ENCODE measurements around the gene TGFB3. TPM values are rescaled to one million over a fixed set of nuclear protein-coding genes. Genes with fewer than 3 reads are reported as not detected.

Gene TGFB3
- total RNA-seq, 1 experiment from 2014 or later = 1.7 TPM

DNA sequence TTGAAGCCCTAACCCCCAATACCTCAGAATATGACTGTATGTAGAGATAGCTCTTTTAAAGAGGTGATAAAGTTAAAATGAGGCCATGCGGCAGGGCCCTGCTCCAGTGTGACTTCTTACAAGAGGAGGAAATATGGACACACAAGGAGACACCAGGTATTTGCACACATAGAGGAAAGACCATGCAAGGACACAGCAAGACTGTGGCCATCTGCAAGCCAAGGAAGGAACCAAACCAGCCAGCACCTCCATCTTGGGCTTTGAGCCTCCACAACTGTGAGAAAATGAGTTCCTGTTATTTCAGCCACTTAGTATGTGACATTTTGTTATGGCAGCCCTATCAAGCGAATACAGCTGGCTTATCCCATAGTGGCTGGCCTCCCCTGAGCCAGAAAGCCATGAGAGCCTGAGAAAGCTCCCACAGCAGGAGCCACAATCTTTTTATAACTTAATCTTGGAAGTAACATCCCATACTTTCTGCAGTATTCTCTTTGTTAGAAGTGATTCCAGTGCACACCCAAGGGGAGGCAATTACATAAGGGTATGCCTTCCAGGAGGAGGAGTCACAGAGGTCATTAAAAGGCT, 48.0 kb downstream of the TGFB3 start:
- Mint-ChIP-seq H3K27me3 (ENCODE audit: low read depth) (no peaks in the 10 kb centered on the region), H3K36me3 (no peaks in the 10 kb centered on the region), H3K4me3 (no peak overlapping the region), H3K27ac (no peak overlapping the region), H3K9me3 (no peaks in the 10 kb centered on the region), H3K4me1 (peaks cover 4% of the 10 kb centered on the region; the same call in 1 of the 2 replicates)
- POLR2A ChIA-PET = interaction anchor here (0.9 kb wide), 1 partner anchor 14 kb away, joined by 3 read pairs; no protein-coding TSS in a partner anchor
- CTCF ChIA-PET = interaction anchor here (1.0 kb wide), 1 partner anchor 45 kb away, joined by 3 read pairs; no protein-coding TSS in a partner anchor
- no peak for ATAC-seq
- DNase-seq (ENCODE audit: low spot score) = no peak
- TF ChIP-seq CREB1 (CRISPR knock-in tag; IDR thresholded peaks at IDR 0.05) (no peak), NR1H2 (CRISPR knock-in tag; IDR thresholded peaks at IDR 0.05) (no peak), NFE2L1 (CRISPR knock-in tag; IDR thresholded peaks at IDR 0.05) (no peak), ATF1 (CRISPR knock-in tag; IDR thresholded peaks at IDR 0.05) (no peak), ZNF396 (CRISPR knock-in tag; IDR thresholded peaks at IDR 0.05; ENCODE audit: borderline replicate concordance) (no peak), NFATC4 (CRISPR knock-in tag; IDR thresholded peaks at IDR 0.05) (no peak), ZNF416 (CRISPR knock-in tag; IDR thresholded peaks at IDR 0.05) (no peak), FOXK1 (CRISPR knock-in tag; IDR thresholded peaks at IDR 0.05) (no peak), HMGA2 (CRISPR knock-in tag; IDR thresholded peaks at IDR 0.05) (no peak), OVOL2 (CRISPR knock-in tag; IDR thresholded peaks at IDR 0.05; ENCODE audit: borderline replicate concordance) (no peak)
- TF ChIP-seq, protein P1, sequence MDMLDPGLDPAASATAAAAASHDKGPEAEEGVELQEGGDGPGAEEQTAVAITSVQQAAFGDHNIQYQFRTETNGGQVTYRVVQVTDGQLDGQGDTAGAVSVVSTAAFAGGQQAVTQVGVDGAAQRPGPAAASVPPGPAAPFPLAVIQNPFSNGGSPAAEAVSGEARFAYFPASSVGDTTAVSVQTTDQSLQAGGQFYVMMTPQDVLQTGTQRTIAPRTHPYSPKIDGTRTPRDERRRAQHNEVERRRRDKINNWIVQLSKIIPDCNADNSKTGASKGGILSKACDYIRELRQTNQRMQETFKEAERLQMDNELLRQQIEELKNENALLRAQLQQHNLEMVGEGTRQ (CRISPR knock-in tag; IDR thresholded peaks at IDR 0.05) = no peak
- TF ChIP-seq, protein P2, sequence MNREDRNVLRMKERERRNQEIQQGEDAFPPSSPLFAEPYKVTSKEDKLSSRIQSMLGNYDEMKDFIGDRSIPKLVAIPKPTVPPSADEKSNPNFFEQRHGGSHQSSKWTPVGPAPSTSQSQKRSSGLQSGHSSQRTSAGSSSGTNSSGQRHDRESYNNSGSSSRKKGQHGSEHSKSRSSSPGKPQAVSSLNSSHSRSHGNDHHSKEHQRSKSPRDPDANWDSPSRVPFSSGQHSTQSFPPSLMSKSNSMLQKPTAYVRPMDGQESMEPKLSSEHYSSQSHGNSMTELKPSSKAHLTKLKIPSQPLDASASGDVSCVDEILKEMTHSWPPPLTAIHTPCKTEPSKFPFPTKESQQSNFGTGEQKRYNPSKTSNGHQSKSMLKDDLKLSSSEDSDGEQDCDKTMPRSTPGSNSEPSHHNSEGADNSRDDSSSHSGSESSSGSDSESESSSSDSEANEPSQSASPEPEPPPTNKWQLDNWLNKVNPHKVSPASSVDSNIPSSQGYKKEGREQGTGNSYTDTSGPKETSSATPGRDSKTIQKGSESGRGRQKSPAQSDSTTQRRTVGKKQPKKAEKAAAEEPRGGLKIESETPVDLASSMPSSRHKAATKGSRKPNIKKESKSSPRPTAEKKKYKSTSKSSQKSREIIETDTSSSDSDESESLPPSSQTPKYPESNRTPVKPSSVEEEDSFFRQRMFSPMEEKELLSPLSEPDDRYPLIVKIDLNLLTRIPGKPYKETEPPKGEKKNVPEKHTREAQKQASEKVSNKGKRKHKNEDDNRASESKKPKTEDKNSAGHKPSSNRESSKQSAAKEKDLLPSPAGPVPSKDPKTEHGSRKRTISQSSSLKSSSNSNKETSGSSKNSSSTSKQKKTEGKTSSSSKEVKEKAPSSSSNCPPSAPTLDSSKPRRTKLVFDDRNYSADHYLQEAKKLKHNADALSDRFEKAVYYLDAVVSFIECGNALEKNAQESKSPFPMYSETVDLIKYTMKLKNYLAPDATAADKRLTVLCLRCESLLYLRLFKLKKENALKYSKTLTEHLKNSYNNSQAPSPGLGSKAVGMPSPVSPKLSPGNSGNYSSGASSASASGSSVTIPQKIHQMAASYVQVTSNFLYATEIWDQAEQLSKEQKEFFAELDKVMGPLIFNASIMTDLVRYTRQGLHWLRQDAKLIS (CRISPR knock-in tag; IDR thresholded peaks at IDR 0.05; ENCODE audit: borderline replicate concordance) = no peak
- TF ChIP-seq, protein P3, sequence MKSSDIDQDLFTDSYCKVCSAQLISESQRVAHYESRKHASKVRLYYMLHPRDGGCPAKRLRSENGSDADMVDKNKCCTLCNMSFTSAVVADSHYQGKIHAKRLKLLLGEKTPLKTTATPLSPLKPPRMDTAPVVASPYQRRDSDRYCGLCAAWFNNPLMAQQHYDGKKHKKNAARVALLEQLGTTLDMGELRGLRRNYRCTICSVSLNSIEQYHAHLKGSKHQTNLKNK (CRISPR knock-in tag; IDR thresholded peaks at IDR 0.05) = no peak
- TF ChIP-seq, protein P4, sequence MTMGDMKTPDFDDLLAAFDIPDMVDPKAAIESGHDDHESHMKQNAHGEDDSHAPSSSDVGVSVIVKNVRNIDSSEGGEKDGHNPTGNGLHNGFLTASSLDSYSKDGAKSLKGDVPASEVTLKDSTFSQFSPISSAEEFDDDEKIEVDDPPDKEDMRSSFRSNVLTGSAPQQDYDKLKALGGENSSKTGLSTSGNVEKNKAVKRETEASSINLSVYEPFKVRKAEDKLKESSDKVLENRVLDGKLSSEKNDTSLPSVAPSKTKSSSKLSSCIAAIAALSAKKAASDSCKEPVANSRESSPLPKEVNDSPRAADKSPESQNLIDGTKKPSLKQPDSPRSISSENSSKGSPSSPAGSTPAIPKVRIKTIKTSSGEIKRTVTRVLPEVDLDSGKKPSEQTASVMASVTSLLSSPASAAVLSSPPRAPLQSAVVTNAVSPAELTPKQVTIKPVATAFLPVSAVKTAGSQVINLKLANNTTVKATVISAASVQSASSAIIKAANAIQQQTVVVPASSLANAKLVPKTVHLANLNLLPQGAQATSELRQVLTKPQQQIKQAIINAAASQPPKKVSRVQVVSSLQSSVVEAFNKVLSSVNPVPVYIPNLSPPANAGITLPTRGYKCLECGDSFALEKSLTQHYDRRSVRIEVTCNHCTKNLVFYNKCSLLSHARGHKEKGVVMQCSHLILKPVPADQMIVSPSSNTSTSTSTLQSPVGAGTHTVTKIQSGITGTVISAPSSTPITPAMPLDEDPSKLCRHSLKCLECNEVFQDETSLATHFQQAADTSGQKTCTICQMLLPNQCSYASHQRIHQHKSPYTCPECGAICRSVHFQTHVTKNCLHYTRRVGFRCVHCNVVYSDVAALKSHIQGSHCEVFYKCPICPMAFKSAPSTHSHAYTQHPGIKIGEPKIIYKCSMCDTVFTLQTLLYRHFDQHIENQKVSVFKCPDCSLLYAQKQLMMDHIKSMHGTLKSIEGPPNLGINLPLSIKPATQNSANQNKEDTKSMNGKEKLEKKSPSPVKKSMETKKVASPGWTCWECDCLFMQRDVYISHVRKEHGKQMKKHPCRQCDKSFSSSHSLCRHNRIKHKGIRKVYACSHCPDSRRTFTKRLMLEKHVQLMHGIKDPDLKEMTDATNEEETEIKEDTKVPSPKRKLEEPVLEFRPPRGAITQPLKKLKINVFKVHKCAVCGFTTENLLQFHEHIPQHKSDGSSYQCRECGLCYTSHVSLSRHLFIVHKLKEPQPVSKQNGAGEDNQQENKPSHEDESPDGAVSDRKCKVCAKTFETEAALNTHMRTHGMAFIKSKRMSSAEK (CRISPR knock-in tag; IDR thresholded peaks at IDR 0.05; ENCODE audit: borderline replicate concordance) = no peak
- TF ChIP-seq, protein P5, sequence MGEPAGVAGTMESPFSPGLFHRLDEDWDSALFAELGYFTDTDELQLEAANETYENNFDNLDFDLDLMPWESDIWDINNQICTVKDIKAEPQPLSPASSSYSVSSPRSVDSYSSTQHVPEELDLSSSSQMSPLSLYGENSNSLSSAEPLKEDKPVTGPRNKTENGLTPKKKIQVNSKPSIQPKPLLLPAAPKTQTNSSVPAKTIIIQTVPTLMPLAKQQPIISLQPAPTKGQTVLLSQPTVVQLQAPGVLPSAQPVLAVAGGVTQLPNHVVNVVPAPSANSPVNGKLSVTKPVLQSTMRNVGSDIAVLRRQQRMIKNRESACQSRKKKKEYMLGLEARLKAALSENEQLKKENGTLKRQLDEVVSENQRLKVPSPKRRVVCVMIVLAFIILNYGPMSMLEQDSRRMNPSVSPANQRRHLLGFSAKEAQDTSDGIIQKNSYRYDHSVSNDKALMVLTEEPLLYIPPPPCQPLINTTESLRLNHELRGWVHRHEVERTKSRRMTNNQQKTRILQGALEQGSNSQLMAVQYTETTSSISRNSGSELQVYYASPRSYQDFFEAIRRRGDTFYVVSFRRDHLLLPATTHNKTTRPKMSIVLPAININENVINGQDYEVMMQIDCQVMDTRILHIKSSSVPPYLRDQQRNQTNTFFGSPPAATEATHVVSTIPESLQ (CRISPR knock-in tag; IDR thresholded peaks at IDR 0.05) = no peak
- TF ChIP-seq, protein P6, sequence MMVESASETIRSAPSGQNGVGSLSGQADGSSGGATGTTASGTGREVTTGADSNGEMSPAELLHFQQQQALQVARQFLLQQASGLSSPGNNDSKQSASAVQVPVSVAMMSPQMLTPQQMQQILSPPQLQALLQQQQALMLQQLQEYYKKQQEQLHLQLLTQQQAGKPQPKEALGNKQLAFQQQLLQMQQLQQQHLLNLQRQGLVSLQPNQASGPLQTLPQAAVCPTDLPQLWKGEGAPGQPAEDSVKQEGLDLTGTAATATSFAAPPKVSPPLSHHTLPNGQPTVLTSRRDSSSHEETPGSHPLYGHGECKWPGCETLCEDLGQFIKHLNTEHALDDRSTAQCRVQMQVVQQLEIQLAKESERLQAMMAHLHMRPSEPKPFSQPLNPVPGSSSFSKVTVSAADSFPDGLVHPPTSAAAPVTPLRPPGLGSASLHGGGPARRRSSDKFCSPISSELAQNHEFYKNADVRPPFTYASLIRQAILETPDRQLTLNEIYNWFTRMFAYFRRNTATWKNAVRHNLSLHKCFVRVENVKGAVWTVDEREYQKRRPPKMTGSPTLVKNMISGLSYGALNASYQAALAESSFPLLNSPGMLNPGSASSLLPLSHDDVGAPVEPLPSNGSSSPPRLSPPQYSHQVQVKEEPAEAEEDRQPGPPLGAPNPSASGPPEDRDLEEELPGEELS (CRISPR knock-in tag; IDR thresholded peaks at IDR 0.05) = no peak

All from WTC11 (cell line).